Measurements from ENCODE around the gene CALCB.
A peak's percentile ranks its signal among the peaks of the same experiment; 100 is the strongest.
"Not testable (repeated sequence)": the region's sequence is repeated elsewhere in the genome, so short reads cannot be mapped to it uniquely, and the experiment has no call there.

The CALCB gene, protein sequence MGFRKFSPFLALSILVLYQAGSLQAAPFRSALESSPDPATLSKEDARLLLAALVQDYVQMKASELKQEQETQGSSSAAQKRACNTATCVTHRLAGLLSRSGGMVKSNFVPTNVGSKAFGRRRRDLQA

DNA sequence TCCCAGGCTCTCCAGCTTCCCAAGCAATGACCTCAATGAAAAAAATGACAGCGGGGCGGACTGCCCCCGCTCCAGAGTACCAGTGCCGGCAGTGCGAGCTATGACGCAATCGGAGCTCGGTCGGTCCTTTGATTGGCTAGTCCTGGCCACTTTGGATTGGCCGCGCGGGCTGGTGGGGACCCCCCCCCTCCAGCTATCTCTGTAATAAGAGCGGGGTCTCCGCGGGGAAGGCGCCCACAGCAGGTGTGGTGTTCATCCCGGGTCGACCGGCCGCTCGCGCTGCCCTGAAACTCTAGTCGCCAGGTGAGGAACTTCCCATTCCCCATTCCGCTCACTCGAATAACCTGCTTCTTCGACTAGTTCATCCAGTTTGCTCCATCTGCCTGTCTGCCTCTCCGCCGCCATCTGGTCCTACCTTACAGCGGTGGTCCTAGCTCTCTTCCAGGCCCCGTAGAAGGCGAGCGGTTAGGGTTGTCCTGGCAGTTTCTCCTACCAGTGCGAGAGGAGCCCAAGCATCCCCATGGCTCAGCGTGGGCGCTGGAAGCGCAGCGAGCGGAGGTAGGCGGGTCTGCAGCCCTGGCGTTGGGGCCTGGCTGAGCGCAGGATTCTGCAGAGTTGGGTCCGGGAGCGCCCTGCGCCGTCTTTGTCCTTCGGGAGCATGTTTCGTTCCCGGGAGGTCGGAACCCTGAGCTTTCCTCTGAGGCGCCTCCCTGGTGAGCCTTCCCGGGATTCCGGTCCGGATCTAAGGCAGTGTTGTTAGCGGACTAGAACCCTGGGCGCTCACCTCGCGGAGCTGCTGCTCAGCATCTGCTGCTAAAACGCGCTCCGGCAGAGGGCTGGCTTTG lies at the start of gene CALCB:
Gene CALCB, plus strand, starts transcription at position 233 of the 845 bp plus-strand sequence. CDS start 1,126 bp downstream, outside the sequence.
- DNase-seq: peak; percentile 29

DNA sequence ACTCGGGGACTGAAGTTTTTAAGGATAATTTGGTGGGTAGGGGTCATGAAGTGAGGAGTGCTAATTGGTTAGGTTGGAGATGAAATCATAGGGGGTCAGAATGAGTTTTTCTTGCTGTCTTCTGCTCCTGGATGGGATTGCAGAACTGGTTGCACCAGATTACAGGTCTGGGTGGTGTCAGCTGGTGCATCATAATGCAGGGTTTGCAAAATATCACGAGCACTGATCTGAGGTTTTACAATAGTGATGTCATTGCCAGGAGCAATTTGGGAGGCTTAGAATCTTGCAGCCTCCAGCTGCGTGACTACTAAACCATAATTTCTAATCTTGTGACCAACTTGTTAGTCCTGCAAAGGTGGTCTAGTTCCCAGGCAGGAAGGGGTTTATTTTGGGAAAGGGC lies 46.4 kb upstream of the CALCB start:
- DNase-seq: no peak

DNA sequence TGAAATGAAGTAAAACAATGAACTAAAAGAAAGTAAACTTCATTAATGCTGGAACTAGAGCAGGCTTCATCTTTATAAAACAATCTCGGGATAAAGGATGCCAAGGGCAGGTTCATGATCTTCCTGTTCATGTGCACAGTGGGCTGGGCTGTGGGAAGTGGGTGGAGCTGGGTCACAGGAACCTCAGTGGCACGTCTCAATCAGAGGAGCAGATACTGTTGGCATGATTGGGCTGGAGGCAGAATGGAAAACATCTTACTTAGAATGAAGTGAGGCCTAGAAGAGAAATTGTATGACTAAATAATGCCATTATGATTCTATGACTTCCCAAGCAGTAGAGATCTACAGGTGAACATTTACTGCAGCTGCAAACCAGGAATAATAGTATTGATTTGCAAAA lies 45.4 kb upstream of the CALCB start:
- DNase-seq: no peak

DNA sequence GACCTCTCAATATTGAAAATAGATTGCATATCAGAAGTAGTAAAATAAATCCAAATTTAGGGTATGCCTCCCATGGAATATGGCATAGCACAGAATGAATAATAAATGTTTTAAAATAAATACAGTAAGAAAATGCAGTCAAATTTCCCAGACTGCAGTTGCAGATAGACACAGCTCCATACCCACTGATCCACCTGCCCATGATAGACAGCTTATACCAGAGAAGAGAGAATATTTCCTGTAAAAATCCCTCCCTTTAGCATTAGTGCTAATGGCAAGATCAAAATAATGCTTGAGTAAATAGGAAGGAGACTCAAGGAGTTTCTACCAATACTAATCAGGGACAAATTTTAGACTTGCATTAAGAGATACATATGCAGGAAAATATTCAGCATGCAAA lies 45.0 kb upstream of the CALCB start:
- no peak for DNase-seq

DNA sequence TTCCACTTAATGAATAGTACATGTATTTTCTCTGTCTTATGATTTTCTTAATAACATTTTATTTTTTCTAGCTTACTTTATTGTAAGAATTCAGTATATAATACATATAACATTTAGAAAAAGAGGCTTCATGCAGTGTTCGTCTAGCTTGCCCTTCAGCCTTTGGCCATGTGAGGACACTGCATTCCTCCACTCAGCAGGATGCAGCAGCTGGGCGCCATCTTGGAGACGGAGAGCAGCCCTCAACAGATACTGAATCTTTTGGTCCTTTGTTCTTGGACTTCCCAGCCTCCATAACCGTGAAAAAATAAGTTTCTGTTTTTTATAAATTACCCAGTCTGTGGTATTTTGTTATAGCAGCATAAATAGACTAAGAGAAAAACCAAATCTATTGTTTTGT lies 41.4 kb upstream of the CALCB start:
- DNase-seq: not testable (repeated sequence)

DNA sequence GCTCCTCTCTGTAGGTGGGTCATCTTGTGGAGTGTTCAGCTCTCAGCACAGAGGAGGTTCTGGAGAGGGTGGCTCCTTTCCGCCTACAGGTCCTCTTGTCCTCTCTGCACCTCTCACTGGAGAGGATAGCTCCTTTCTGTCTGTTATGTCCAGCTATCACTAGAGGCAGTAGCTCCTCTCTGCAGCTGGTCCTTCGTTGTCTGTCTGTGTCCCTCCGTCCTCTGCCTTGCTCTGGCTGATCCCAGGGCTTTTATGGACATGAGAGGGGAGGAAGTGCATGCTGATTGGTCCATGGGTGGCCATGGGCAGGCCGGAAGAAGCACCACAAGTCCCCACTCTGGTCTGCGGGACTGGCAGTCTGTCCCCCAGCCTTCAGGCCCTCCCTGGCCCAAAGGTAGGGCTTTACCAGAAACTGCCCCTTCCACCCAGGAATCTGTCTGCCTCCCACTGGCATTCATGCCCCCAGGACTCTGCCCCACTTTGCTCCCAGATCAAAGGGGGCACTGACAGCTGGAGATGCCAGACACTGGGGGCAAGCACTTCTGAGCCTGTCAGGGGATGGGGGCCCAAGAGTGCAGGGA lies 38.6 kb upstream of the CALCB start:
- DNase-seq: no peak

DNA sequence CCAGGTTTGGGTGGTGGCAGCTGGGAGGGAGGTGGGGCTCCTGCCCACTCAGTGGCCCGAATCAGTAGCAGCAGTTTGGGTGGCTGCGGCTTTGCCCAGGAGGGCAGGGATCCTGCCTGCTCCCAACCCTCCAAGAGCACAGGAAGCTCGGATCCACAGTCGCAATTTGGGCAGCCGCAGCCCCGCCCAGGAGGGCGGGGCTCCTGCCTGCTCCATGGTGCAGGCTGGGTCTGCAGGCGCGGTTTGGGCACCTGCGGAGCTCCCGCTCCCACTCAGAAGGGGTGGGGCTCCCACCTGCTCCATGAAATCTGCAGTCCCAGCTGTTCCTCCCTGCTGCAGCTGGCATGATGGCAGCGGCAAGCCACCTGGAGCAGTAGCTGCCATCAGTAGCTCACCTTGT lies 38.1 kb upstream of the CALCB start:
- no peak for DNase-seq

DNA sequence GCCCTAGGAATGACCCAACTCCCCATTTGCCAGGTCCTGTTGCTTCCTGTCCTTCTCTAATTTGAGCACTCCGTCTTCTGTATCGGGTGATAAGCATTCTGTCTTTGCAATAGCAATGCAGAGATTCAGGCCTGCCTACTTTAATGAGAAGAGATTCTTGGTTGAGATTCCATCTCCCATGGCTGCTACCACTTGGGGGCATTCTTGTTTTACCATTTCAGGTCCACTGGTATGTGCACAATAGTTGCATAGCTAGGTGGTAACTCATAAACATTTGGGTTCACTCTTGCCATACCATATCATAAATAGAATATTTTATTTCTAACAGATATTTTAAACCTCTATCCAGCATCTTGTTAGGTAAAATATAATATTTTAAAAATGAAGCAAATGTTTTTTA lies 34.4 kb upstream of the CALCB start:
- no peak for DNase-seq

DNA sequence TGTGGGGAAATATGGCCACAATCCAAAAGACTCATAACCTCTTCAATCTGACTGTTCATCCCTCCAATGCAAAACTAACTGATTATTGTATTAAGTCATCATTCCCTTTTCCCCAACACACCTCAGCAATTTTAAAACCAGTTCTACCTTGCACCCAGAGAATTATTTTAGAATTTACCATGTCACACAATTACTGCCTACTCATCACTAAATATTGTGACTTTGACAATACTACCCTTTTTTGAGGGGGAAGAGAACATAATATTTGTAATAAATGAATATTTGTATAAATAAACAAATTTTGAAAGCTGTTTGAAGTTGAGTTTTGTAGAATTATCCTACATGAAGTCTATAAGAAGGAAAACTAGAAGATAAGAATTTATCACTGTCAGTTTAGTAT lies 28.2 kb upstream of the CALCB start:
- no peak for DNase-seq

DNA sequence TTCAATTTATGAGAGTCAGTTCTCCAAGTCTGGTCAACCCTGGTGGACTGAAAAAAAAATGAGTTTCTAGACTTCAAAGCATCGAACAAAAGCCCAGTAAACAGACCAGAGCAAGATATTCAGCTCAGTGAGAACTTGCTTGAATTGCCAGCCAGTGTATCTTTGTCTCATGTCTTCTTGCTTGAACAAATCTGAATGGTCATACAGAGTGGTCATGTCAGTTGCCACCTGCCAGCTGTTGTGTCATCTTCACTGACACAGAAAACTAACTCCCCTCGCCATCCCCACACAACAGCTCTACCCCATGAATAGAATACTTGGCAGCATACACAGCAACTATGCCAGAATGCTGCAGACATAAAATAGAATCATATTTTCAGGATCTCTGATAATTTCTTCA lies 27.5 kb upstream of the CALCB start:
- no peak for DNase-seq

DNA sequence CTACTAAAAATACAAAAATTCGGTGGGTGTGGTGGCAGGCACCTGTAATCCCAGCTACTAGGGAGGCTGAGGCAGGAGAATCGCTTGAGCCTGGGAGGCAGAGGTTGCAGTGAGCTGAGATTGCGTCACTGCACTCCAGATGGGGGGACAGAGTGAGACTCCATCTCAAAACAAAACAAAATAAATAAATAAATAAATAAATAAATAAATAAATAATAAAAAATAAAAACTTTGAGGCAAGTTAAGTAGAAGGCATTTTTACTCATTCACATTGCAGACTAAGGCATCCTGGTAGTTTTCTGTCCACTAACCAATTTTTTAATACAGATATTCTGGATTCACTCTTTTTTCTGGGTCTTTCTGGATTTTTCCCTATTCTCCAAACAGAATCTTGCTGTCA lies 26.7 kb upstream of the CALCB start:
- not testable (repeated sequence) for DNase-seq

DNA sequence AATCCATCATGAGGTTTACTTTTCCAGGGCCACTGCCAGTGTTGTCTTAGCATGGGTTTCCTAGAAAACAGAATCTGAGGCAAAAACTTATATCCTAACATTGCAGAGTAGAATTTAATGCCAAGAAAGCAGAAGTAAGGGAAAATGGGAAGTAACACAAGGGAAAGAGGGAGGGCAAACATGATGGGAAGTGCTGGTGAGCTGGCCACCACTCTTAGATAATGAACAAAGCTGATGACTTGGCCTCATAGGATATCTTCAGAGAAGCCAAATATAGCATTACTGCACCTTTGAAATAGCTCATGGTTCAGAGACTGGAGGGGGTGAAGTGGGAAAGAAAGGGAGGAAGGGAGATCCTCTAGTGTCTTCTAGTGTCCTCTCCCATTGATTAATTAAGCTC lies 24.8 kb upstream of the CALCB start:
- DNase-seq: no peak

DNA sequence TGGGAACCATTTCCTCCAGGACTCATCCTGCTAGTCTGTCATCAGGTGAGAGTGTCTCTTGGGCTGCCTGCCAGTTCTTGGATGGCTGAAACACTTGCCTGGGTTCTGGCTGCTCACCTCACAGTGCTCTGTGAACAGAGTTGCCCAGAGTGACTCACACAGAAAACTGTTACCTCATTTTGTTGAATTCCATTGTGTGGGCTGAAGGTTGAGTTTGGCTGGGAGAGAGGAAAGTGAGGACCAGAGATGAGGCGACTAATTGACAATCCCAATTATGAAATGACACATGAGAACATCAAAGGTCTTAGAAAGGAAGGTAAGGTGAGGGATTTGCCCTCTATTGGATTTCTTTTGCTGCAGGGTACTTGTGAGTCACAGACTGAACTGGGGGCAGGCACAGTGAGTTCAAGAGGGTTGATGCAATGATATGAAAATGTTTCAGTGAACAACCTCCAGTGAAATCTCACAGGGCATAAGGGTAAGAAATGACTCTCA lies 20.2 kb upstream of the CALCB start:
- DNase-seq: no peak

DNA sequence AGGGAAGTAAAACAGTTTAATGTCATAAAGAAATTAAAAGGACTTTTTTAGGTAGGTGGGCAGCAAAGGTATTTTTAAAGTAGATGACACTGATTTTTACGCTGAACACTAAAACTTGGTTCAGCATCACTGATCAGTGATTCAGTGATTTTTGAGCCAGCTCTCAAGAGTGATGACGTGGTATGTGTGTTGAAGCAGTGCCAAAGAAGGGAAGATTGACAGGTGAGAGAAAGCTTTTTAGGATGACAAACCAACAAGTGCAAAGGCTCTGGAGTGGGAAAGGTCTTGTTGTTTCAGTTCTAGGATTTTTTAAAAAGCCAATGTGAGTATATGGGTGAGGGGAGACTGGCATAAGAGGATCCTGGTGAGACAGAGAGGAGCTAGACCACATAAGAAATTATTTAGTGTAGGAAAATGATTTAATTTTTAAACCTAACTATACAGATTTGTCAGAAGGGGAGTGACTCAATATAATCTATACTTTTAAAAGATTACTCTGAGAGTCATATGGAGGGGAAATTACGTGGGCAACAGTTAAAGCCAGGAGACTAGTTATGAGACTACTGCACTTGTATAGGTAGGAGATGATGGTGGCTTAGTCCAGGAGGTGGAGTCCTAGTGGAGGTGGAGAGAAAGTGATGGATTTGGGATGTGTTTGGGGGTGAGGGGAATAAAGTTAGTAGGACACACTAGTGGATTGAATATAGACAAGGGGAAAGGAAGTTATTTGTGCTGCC lies 17.6 kb upstream of the CALCB start:
- DNase-seq: no peak

DNA sequence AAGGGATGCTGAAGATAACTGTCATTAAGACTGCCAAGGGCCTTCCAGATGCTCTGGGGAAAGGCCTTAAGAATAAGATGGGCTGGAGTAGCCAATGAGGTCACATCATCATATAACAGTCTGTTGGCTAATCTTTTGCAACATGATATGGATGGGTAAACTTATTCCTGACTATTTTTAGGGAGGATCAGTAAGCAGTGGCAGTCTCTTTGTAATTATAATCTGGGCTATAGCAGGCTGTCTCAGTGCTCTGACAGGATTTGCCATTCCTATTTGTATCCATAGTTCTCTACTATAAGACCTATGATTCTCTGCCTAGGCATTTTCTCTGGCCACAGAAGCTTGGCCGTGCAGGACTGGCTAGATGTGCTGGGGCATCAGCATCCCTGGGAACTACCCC lies 16.1 kb upstream of the CALCB start:
- DNase-seq: no peak

DNA sequence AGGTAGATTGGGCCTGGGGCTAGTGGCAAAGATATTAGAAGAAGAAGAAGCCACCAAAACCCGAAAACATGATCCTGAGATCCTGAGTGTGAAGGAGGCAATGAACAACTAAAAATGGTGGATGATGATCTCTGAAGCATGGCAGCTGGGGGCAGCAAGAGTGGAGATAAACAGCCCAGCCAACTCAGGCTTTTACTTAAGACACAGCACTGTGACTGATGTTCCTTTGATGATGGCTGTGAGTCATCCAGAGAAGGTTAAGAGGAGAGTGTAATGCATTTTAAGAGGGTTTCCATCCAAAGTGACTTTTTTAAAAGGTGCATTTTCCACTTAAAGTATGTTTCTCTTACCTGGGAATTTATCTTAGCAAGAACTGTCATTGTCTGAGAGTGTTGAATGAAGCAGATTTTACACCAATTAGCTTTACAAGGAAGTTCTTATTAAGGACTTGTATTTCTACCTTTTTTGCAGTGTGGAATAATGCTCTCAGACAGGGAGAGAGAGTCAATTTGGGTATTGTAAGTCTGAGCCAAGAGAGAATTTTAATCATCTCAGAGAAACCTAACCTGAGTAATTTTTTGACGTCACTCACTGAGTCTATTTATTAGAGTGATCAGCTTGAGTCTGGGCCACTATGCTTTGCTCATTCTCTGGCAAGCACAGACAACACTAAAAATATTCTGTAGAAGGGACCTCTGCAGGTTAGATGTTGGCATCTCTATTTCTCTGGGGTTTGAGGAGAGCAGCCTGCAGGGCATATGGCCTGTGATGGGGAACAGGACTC lies 14.1 kb upstream of the CALCB start:
- no peak for DNase-seq

DNA sequence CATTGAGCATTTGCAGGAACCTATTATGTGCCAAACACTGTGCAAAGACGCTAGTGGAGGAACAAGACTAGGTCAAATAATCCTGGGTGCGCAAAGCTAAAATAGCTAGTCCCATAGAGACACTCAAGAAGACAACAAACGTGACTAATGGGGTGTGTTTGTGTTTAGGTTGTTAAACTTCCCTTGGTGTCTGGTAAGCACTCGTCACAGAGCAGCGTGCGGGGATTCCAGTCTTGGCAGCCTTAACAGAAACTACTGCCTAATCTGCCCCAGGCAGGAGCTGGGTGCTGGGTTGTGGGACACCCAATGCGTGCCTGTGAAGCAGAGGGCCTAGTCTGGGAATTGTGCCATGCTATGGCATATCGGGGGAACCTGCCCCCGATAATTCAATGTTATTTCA lies 10.8 kb upstream of the CALCB start:
- DNase-seq: no peak

DNA sequence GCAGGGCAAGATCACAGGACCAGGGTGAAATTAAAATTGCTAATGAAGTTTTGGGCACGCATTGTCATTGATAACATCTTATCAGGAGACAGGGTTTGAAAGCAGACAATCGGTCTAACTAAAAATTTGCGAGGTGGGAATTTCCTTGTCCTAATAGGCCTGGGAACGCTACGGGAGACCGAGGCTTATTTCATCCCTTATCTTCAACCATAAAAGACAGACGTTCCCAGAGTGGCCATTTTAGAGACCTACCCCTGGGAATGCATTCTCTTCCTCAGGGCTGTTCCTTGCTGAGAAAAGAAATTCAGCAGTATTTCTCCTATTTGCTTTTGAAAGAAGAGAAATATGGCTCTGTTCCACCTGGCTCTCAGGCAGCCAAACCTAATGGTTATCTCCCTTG lies 3.6 kb upstream of the CALCB start:
- not testable (repeated sequence) for DNase-seq

DNA sequence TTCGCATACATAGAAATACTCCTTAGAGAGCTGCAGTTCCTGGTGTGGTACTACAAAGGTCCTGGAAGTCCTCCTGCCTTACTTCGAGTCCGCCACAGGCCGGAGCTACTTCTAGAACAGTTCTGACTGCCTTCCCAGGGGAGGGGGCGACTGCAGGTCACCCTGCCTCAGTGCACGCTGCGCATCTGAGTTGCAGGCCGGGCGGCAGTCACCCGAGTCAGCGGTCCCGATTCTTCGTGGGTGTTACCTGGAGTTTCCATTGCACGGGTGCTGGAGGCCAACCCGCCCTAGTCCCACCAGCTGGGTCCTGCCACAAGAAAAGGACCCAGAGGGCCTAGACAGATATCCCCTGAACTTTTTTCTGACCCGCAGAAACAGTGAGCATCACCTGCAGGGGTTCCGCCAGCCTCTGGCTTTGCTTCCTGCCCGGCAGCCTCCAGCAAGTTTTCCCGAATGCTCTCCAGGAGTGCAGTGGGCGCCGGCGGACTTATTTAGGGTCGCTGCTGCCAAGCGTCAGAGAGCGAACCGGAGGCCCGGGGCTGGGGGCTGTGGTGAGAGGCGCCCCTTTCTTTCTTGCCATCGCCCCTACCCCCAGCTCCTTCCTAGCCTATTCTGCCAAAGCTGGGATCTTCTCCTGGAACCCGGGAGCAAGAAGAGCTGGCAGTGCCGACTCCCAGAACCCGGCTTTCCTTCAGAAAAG lies 1.7 kb upstream of the CALCB start:
- no peak for DNase-seq

DNA sequence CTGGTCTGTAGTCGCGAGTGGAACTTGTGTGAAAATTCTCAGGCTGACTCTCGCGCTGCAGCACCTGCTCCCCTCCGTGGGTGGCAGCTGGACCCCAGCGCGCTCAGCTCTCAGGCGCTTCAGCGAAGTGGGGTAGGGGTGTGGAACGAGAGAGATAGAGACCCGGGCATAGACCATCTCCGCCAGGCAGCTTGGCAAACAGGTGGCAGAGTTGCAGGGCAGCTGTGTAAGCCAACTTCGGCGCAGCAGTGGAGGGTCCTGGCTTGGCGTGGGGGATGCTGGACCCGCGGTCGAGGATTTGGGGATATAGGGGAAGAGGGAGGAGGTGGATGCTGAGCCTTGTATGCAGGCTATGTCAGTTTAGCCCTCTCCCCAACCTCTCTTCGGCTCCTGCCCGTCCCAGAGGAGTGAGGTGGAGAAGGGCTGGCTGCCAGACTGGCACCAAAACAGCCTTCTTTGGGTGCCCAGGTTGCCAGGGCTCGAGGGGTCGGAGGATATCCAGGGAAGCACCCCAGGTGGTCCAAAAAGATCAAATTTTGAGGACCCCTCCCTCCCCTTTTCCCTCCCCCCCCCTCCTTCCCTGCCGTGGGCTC lies 746 bp upstream of the CALCB start:
- no peak for DNase-seq

Data from stimulated activated CD4-positive, alpha-beta T cell treated with anti-CD3 and anti-CD28 coated beads, Interleukin-4, amount 100 ng/mL, for 24 hours (primary cell).